Neural progenitor cell (in vitro differentiated cells): ENCODE results near the gene CBX1. TPM values are rescaled to one million over a fixed set of nuclear protein-coding genes. Genes with fewer than 3 reads are reported as not detected.

ENCODE experiments used
- DNase-seq: peaks from one replicate; pipeline ENCODE4 v3.0.0-alpha.2; 2016; ENCODE audit warnings: low spot score
- H2AFZ ChIP-seq: fragments of 200-600 bp; sonication (generic); replicated peaks from 2 replicates; pipeline ENCODE4 v1.6.1; 2016; ENCODE audit warnings: antibody characterized with exemption
- H3F3A ChIP-seq: fragments of 200-600 bp; sonication (generic); 2 replicates; pipeline ENCODE4 v1.6.1; 2016; ENCODE audit warnings: antibody characterized with exemption, low read depth
- H3K27ac ChIP-seq: fragments of 200-600 bp; sonication (generic); 2 replicates; pipeline ENCODE4 v1.5.1; 2016; ENCODE audit warnings: mild to moderate bottlenecking
- H3K27me3 ChIP-seq: fragments of 200-600 bp; sonication (generic); 2 replicates; pipeline ENCODE4 v1.6.1; 2016; ENCODE audit warnings: mild to moderate bottlenecking, moderate library complexity
- H3K36me3 ChIP-seq: fragments of 200-600 bp; sonication (generic); 2 replicates; pipeline ENCODE4 v1.5.1; 2016
- H3K4me1 ChIP-seq: fragments of 200-600 bp; sonication (generic); 2 replicates; pipeline ENCODE4 v1.6.1; 2016; ENCODE audit warnings: mixed run types
- H3K4me2 ChIP-seq: fragments of 200-600 bp; sonication (generic); 2 replicates; pipeline ENCODE4 v1.6.1; 2016
- H3K4me3 ChIP-seq: fragments of 200-600 bp; sonication (generic); 2 replicates; pipeline ENCODE4 v1.5.1; 2016
- H3K79me2 ChIP-seq: fragments of 200-600 bp; sonication (generic); 2 replicates; pipeline ENCODE4 v1.6.1; 2016; ENCODE audit warnings: low read depth
- H3K9ac ChIP-seq: fragments of 200-600 bp; sonication (generic); 2 replicates; pipeline ENCODE4 v1.6.1; 2016
- H3K9me3 ChIP-seq: fragments of 200-600 bp; sonication (generic); 2 replicates; pipeline ENCODE4 v1.5.1; 2016; ENCODE audit warnings: low read depth
- H4K20me1 ChIP-seq: fragments of 200-600 bp; sonication (generic); 2 replicates; pipeline ENCODE4 v1.6.1; 2016; ENCODE audit warnings: low read depth
- H3K27ac Mint-ChIP-seq: 3 replicates; pipeline ENCODE4 v1.8.0; 2021; ENCODE audit warnings: mixed read lengths
- H3K27me3 Mint-ChIP-seq: 2 replicates; pipeline ENCODE4 v1.8.0; 2022; ENCODE audit warnings: low read depth, mild to moderate bottlenecking, inconsistent platforms, moderate library complexity, mixed read lengths; ENCODE audit not compliant: insufficient read depth
- H3K36me3 Mint-ChIP-seq: 3 replicates; pipeline ENCODE4 v1.8.0; 2021; ENCODE audit warnings: mixed read lengths
- H3K4me1 Mint-ChIP-seq: 3 replicates; pipeline ENCODE4 v1.8.0; 2021; ENCODE audit warnings: mixed read lengths
- H3K4me3 Mint-ChIP-seq: 3 replicates; pipeline ENCODE4 v1.8.0; 2021; ENCODE audit warnings: mild to moderate bottlenecking, moderate library complexity, mixed read lengths
- H3K9me3 Mint-ChIP-seq: 3 replicates; pipeline ENCODE4 v1.8.0; 2020; ENCODE audit warnings: mixed read lengths
- CTCF ChIP-seq: fragments of 200-600 bp; sonication (generic); IDR thresholded peaks from 2 replicates; pipeline ENCODE4 v1.5.1; 2017; ENCODE audit warnings: antibody characterized with exemption, mild to moderate bottlenecking
- EZH2 ChIP-seq: fragments of 200-600 bp; sonication (generic); IDR thresholded peaks from 2 replicates; pipeline ENCODE4 v1.6.1; 2017; ENCODE audit warnings: antibody characterized with exemption, mild to moderate bottlenecking, moderate library complexity
- EZH2phosphoT487 ChIP-seq: fragments of 200-600 bp; sonication (generic); IDR thresholded peaks from 2 replicates; pipeline ENCODE4 v1.6.1; 2017; ENCODE audit warnings: antibody characterized with exemption
- total RNA-seq: library from RNA; depleted of rRNA; stranded (reverse); fragments of >200 nt; gene quantifications from 2 replicates; pipeline ENCODE4 v1.2.3, GENCODE V29; 2015; ENCODE audit warnings: low replicate concordance

The CBX1 gene
- total RNA-seq, 1 donor from 2014 or later: 208 TPM

- H3K36me3 Mint-ChIP-seq: no peaks in the 10 kb centered on the region
- Histone ChIP-seq H3K79me2 (no peaks in the 10 kb centered on the region), H3K4me3 (no peak overlapping the region), H4K20me1 (no peaks in the 10 kb centered on the region), H3K4me2 (no peak overlapping the region), H3K27me3 (peaks cover 32% of the 10 kb centered on the region), H3F3A (no peaks in the 10 kb centered on the region), H3K36me3 (no peaks in the 10 kb centered on the region), H3K4me1 (no peaks in the 10 kb centered on the region), H3K9me3 (no peaks in the 10 kb centered on the region), H2AFZ (no peak overlapping the region), H3K27ac (no peak overlapping the region), H3K9ac (no peak overlapping the region)
- no peaks in the 10 kb centered on the region for H3K9me3 Mint-ChIP-seq
- no peak for TF ChIP-seq CTCF
- no peak for TF ChIP-seq EZH2
- TF ChIP-seq EZH2phosphoT487: no peak
- DNase-seq: no peak
- no peak overlapping the region for H3K4me3 Mint-ChIP-seq
- no peak overlapping the region for H3K27ac Mint-ChIP-seq
- peaks cover 9% of the 10 kb centered on the region for H3K4me1 Mint-ChIP-seq
- H3K27me3 Mint-ChIP-seq: peaks cover 18% of the 10 kb centered on the region
Observed at GRCh38 chr17:48031966-48032365, 69.3 kb downstream of the CBX1 start.

GRCh38 chr17:48030531-48030930 lies 70.7 kb downstream of the CBX1 start:
- no peak overlapping the region for H3K4me3 ChIP-seq
- H3K79me2 ChIP-seq: no peaks in the 10 kb centered on the region
- no peak overlapping the region for H3K27ac ChIP-seq
- DNase-seq: no peak
- H3K36me3 ChIP-seq: no peaks in the 10 kb centered on the region
- H3K9ac ChIP-seq: no peak overlapping the region
- Mint-ChIP-seq H3K27me3 (peaks cover 17% of the 10 kb centered on the region), H3K4me3 (no peak overlapping the region), H3K27ac (no peak overlapping the region), H3K4me1 (peaks cover 24% of the 10 kb centered on the region), H3K9me3 (no peaks in the 10 kb centered on the region), H3K36me3 (no peaks in the 10 kb centered on the region)
- peaks cover 2% of the 10 kb centered on the region for H3K4me1 ChIP-seq
- H3K9me3 ChIP-seq: no peaks in the 10 kb centered on the region
- no peak overlapping the region for H3K4me2 ChIP-seq
- H4K20me1 ChIP-seq: no peaks in the 10 kb centered on the region
- peaks cover 2% of the 10 kb centered on the region for H3F3A ChIP-seq
- no peak for TF ChIP-seq CTCF
- TF ChIP-seq EZH2phosphoT487: no peak
- TF ChIP-seq EZH2: no peak
- H3K27me3 ChIP-seq: peaks cover 25% of the 10 kb centered on the region
- no peak overlapping the region for H2AFZ ChIP-seq

GRCh38 chr17:48028736-48029135 lies 72.5 kb downstream of the CBX1 start:
- no peak overlapping the region for H3K4me2 ChIP-seq
- peaks cover 25% of the 10 kb centered on the region for H3K27me3 Mint-ChIP-seq

More at GRCh38 chr17:48028736-48029135, 72.5 kb downstream of the CBX1 start:
- H2AFZ ChIP-seq: no peak overlapping the region
- H3K9me3 ChIP-seq: no peaks in the 10 kb centered on the region
- no peak overlapping the region for H3K27ac ChIP-seq
- H3K9ac ChIP-seq: no peak overlapping the region
- H3F3A ChIP-seq: peaks cover 16% of the 10 kb centered on the region
- H3K79me2 ChIP-seq: no peaks in the 10 kb centered on the region
- H3K4me3 Mint-ChIP-seq: no peak overlapping the region
- H3K27me3 ChIP-seq: peaks cover 37% of the 10 kb centered on the region
- no peak for TF ChIP-seq EZH2phosphoT487
- TF ChIP-seq EZH2: no peak
- no peak for TF ChIP-seq CTCF
- no peak for DNase-seq
- H3K4me1 ChIP-seq: peaks cover 4% of the 10 kb centered on the region
- no peaks in the 10 kb centered on the region for H3K9me3 Mint-ChIP-seq
- H3K36me3 ChIP-seq: no peaks in the 10 kb centered on the region
- no peak overlapping the region for H3K4me3 ChIP-seq
- peaks cover 35% of the 10 kb centered on the region for H3K4me1 Mint-ChIP-seq
- no peaks in the 10 kb centered on the region for H3K36me3 Mint-ChIP-seq
- no peaks in the 10 kb centered on the region for H4K20me1 ChIP-seq
- H3K27ac Mint-ChIP-seq: no peak overlapping the region
